Activated B cell treated with CpG ODN at 0.5 μM for 24 hours (primary cell): ENCODE measurements around the gene ZC3H8. TPM values are rescaled to one million over a fixed set of nuclear protein-coding genes. Genes with fewer than 3 reads are reported as not detected.

ENCODE experiments used
- ATAC-seq: fragments of 200-7000 bp; cut with Tn5 transposase; one replicate; pipeline ENCODE4 v1.10.0; 2021; ENCODE audit warnings: low read depth, mild to moderate bottlenecking, moderate library complexity
- CTCF ChIA-PET: fragments of 350-600 bp; sonication (Branson Sonifier 250); formaldehyde crosslinking; loops from one replicate; lab custom pipeline; 2021; ENCODE audit warnings: antibody characterized with exemption; lab: Charles Lee
- POLR2A ChIA-PET: fragments of 350-600 bp; sonication (Branson Sonifier 250); formaldehyde crosslinking; loops from one replicate; lab custom pipeline; 2021; ENCODE audit warnings: antibody characterized with exemption; lab: Charles Lee
- DNase-seq: peaks from one replicate; pipeline ENCODE4 v3.0.0; 2022
- H3K27ac Mint-ChIP-seq: one replicate; pipeline ENCODE4 v1.8.0; 2020; ENCODE audit warnings: mixed read lengths
- H3K27me3 Mint-ChIP-seq: one replicate; pipeline ENCODE4 v1.8.0; 2021; ENCODE audit warnings: mixed read lengths
- H3K36me3 Mint-ChIP-seq: one replicate; pipeline ENCODE4 v1.8.0; 2021; ENCODE audit warnings: low read depth, mixed read lengths
- H3K4me1 Mint-ChIP-seq: one replicate; pipeline ENCODE4 v1.8.0; 2021; ENCODE audit warnings: mixed read lengths
- H3K4me3 Mint-ChIP-seq: one replicate; pipeline ENCODE4 v1.8.0; 2020; ENCODE audit warnings: mild to moderate bottlenecking, mixed read lengths
- H3K9me3 Mint-ChIP-seq: one replicate; pipeline ENCODE4 v1.8.0; 2020; ENCODE audit warnings: mixed read lengths
- intact Hi-C: fragments of 100-400 bp; cut with micrococcal nuclease; formaldehyde crosslinking; loops from one replicate; pipeline ENCODE4 v1.15.1; 2024
- total RNA-seq: library from RNA; stranded (reverse); gene quantifications from 2 replicates; pipeline ENCODE4 v1.2.3, GENCODE V29; 2022
- TF ChIP-seq, protein P1 (sequence below): fragments of 200-600 bp; IDR thresholded peaks from one replicate; pipeline ENCODE4 v1.8.0; 2022; ENCODE audit warnings: antibody characterized with exemption, mild to moderate bottlenecking

Gene ZC3H8
- total RNA-seq, 1 donor from 2014 or later = 25.7 TPM

DNA sequence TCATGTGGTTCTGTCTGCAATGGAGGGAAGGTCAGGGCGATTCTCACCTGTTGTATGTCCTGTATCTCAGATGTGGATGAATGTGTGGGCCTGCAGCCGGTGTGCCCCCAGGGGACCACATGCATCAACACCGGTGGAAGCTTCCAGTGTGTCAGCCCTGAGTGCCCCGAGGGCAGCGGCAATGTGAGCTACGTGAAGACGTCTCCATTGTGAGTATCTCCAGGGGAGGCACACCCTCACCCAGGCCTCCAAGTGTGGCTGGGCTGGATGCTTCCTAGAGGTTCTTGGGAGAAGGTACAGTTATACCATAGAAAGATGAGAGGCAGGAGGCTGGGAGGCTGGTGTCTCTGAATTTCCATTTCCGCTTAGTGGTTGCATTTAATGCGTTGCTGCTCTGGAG lies 69.7 kb downstream of the ZC3H8 start:
- ChIA-PET CTCF (no interaction called here), POLR2A (no interaction called here)
- Mint-ChIP-seq H3K4me3 (no peak overlapping the region), H3K27me3 (peaks cover 13% of the 10 kb centered on the region), H3K9me3 (no peaks in the 10 kb centered on the region), H3K27ac (no peak overlapping the region), H3K4me1 (peaks cover 23% of the 10 kb centered on the region), H3K36me3 (no peaks in the 10 kb centered on the region)
- intact Hi-C loops = no loop called here
- DNase-seq (no peak), ATAC-seq (no peak)
- TF ChIP-seq, protein P1, sequence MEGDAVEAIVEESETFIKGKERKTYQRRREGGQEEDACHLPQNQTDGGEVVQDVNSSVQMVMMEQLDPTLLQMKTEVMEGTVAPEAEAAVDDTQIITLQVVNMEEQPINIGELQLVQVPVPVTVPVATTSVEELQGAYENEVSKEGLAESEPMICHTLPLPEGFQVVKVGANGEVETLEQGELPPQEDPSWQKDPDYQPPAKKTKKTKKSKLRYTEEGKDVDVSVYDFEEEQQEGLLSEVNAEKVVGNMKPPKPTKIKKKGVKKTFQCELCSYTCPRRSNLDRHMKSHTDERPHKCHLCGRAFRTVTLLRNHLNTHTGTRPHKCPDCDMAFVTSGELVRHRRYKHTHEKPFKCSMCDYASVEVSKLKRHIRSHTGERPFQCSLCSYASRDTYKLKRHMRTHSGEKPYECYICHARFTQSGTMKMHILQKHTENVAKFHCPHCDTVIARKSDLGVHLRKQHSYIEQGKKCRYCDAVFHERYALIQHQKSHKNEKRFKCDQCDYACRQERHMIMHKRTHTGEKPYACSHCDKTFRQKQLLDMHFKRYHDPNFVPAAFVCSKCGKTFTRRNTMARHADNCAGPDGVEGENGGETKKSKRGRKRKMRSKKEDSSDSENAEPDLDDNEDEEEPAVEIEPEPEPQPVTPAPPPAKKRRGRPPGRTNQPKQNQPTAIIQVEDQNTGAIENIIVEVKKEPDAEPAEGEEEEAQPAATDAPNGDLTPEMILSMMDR = no peak

DNA sequence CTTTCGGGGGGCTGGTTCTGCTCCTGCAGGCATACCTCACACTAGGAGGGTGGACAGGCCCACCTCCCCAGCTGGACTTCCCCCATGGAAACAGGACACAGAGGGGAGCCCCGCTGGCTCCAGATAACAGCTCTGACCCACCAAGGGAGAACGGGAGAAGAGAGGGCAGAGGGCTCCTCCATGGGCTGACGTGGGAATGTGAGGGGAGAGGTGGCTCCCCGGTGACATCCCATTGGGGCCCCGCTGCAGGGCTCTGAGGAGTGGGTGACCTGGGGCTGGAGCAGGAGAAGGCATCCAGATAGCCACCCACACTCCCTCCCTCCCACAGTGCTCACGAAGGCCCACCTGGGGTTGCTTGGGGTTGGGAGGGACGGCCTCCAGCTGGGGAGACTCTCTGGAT lies 70.7 kb downstream of the ZC3H8 start:
- Mint-ChIP-seq H3K27ac (no peak overlapping the region), H3K4me1 (peaks cover 21% of the 10 kb centered on the region), H3K9me3 (no peaks in the 10 kb centered on the region), H3K36me3 (no peaks in the 10 kb centered on the region), H3K27me3 (peaks cover 22% of the 10 kb centered on the region), H3K4me3 (no peak overlapping the region)
- CTCF ChIA-PET = no interaction called here
- ATAC-seq (no peak), DNase-seq (no peak)
- intact Hi-C loops = no loop called here
- POLR2A ChIA-PET = no interaction called here
- TF ChIP-seq, protein P1 = no peak

DNA sequence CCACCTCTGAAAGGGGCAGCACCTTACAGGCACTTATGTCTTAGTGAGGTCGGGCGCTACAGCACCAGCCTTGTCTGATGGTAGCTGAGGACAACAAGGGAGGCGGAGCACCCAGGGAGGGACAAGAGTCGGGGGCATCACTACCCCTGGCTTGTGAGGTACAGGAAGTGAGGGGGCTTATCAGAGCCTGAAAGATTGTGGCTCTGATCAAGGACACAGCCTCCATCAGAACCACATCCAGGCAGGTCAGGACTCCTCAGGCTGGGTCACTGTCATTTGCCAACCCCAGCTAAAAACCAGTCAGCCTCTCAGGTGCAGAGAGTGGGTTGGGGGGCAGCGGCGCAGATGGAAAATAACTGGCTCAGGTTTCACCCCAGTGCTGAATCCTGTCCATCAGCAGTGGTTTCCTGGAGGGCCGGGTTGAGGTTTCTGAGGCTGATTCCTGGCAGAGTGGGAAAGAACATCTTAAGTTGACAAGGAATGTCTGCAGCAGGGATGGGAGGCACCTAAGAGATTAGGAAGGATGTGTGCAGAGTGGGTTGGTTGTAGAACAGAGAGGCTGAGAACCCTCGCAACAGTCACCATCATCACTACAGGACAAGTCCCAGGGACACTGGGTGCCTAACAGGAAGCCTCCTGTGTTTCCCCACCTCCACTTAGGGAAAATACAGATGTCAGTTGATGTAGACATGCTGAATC lies 71.4 kb downstream of the ZC3H8 start:
- H3K27me3 Mint-ChIP-seq = peaks cover 28% of the 10 kb centered on the region
- DNase-seq (no peak), ATAC-seq (no peak)
- H3K9me3 Mint-ChIP-seq = no peaks in the 10 kb centered on the region
- no peaks in the 10 kb centered on the region for H3K36me3 Mint-ChIP-seq
- TF ChIP-seq, protein P1 = no peak
- POLR2A ChIA-PET = no interaction called here
- H3K27ac Mint-ChIP-seq = no peak overlapping the region
- intact Hi-C loops = no loop called here
- no peak overlapping the region for H3K4me3 Mint-ChIP-seq
- CTCF ChIA-PET = no interaction called here
- H3K4me1 Mint-ChIP-seq = peaks cover 17% of the 10 kb centered on the region

DNA sequence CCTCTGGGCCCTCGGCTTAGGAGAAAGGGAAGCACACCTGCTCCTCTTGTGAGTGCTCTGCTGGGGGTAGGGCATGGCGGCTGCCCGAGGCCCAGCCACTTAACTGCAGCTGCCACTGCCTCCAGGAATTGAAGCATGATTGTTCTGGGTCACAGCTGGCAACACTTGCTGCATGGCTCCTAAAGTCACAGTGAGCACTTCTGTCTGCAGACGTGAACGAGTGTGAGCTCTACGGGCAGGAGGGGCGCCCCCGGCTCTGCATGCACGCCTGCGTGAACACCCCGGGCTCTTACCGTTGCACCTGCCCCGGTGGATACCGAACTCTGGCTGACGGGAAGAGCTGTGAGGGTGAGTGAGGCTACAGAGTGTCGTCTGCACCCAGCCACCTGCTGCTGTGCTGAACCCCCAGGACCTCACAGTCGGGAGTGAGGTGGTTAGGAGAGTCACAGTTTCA lies 72.2 kb downstream of the ZC3H8 start:
- Mint-ChIP-seq H3K9me3 (no peaks in the 10 kb centered on the region), H3K4me3 (no peak overlapping the region), H3K27ac (no peak overlapping the region), H3K36me3 (no peaks in the 10 kb centered on the region), H3K4me1 (peaks cover 8% of the 10 kb centered on the region), H3K27me3 (peaks cover 32% of the 10 kb centered on the region)
- peak; percentile 34 for ATAC-seq
- TF ChIP-seq, protein P1 = no peak
- intact Hi-C loops = no loop called here
- no peak for DNase-seq
- ChIA-PET POLR2A (no interaction called here), CTCF (interaction anchor here (0.7 kb wide), 1 partner anchor 61 kb away, joined by 3 read pairs; no protein-coding TSS in a partner anchor)

DNA sequence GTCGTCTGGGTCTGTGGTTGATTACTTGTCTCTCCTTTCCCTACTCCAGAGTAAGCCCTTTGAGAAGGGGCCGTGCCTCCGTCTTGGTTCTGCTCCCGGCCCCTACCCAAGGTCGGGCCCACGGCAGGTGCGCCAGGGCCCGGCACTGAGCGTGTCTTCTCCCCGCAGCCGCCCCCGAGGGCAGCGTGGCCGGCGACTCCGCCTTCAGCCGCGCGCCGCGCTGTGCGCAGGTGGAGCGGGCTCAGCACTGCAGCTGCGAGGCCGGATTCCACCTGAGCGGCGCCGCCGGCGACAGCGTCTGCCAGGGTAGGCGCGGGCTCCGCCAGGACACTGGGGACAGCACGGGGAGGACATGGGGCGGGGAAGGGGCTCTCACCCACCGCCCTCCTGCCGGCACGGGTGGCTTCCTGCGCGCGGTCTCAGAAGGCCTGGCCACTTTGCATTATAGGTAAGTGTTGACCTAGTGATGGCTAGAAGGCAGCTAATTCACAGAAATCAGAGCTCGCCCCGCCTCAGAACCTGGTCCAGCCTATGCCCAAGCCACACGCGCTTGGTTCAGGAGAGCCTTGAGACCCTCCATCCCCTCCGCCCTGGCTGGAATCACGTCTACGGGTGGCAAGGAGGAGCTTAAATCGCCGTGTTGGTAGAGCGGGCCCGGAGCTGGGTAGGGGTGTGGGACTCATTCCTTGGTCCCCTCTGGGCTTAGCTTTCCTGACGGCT lies 73.1 kb downstream of the ZC3H8 start:
- H3K27ac Mint-ChIP-seq = no peak overlapping the region

More for the DNA sequence above, 73.1 kb downstream of the ZC3H8 start:
- CTCF ChIA-PET = interaction anchor here (0.7 kb wide), 1 partner anchor 60 kb away, joined by 3 read pairs; no protein-coding TSS in a partner anchor
- POLR2A ChIA-PET = interaction anchor here (0.6 kb wide), 1 partner anchor 72 kb away, joined by 5 read pairs; no protein-coding TSS in a partner anchor
- DNase-seq = no peak
- Mint-ChIP-seq H3K9me3 (no peaks in the 10 kb centered on the region), H3K4me1 (peaks cover 4% of the 10 kb centered on the region), H3K4me3 (no peak overlapping the region), H3K27me3 (peaks cover 33% of the 10 kb centered on the region), H3K36me3 (no peaks in the 10 kb centered on the region)
- peak; percentile 40 for ATAC-seq
- TF ChIP-seq, protein P1 = no peak
- intact Hi-C loops = no loop called here
